GM13976 (cell line): Measurements from ENCODE around the gene ZIC5.

Experiments used
- DNase-seq: peaks from one replicate; pipeline ENCODE4 v3.0.0; 2012; ENCODE audit warnings: low spot score
- CTCF ChIP-seq: IDR thresholded peaks from 2 replicates; pipeline ENCODE4 v1.5.1; 2012; ENCODE audit warnings: borderline replicate concordance, mild to moderate bottlenecking; ENCODE audit not compliant: insufficient read depth; ENCODE audit errors: extremely low read depth, missing control alignments, control extremely low read depth
- in situ Hi-C: fragments of 300-500 bp; cut with MboI; formaldehyde crosslinking; loops from one replicate; pipeline ENCODE4 v1.12.0; 2022; ENCODE audit warnings: low sequenced_read_pairs, mixed read lengths, inconsistent platforms; ENCODE audit not compliant: unreplicated experiment

The ZIC5 gene

GRCh38 chr13:99935772-99936171, 35.8 kb downstream of the ZIC5 start:
- in situ Hi-C loops: no loop called here
- TF ChIP-seq CTCF: no peak
- DNase-seq: no peak

GRCh38 chr13:99932912-99933311, 38.7 kb downstream of the ZIC5 start:
- no peak for TF ChIP-seq CTCF
- DNase-seq: no peak
- in situ Hi-C loops: no loop called here

GRCh38 chr13:99930925-99931324, 40.6 kb downstream of the ZIC5 start:
- in situ Hi-C loops: no loop called here
- TF ChIP-seq CTCF: no peak
- DNase-seq: no peak

- in situ Hi-C loops: no loop called here
- TF ChIP-seq CTCF: no peak
- no peak for DNase-seq
Observed at GRCh38 chr13:99929866-99930265, 41.7 kb downstream of the ZIC5 start.

- in situ Hi-C loops: no loop called here
- TF ChIP-seq CTCF: no peak
- DNase-seq: no peak
Observed at GRCh38 chr13:99926014-99926731, 45.4 kb downstream of the ZIC5 start.

GRCh38 chr13:99923877-99924582, 47.5 kb downstream of the ZIC5 start:
- in situ Hi-C loops: loop anchor here (25.0 kb wide), 2 partner anchors 262 to 588 kb away; no protein-coding TSS in a partner anchor
- TF ChIP-seq CTCF: no peak
- no peak for DNase-seq
